MM.1S (cell line): Measurements from ENCODE around the gene AP1M1.

ENCODE experiments used
- DNase-seq: peaks from one replicate; pipeline ENCODE4 v3.0.0-alpha.2; 2015
- H2AFZ ChIP-seq: fragments of 300-600 bp; sonication (generic); 2 replicates; pipeline ENCODE4 v1.6.0; 2016; ENCODE audit warnings: antibody characterized with exemption, low read length
- H3F3A ChIP-seq: fragments of 300-600 bp; sonication (generic); 2 replicates; pipeline ENCODE4 v1.6.1; 2016; ENCODE audit warnings: mild to moderate bottlenecking, antibody characterized with exemption, low read length, moderate library complexity, mixed read lengths; ENCODE audit not compliant: insufficient read depth
- H3K27ac ChIP-seq: fragments of 300-600 bp; sonication (generic); 2 replicates; pipeline ENCODE4 v1.5.1; 2016; ENCODE audit warnings: mild to moderate bottlenecking, low read length
- H3K27me3 ChIP-seq: fragments of 300-600 bp; sonication (generic); replicated peaks from 2 replicates; pipeline ENCODE4 v1.6.0; 2016; ENCODE audit warnings: low read length; ENCODE audit not compliant: insufficient read depth
- H3K36me3 ChIP-seq: fragments of 300-600 bp; sonication (generic); replicated peaks from 2 replicates; pipeline ENCODE4 v1.6.1; 2016; ENCODE audit warnings: mild to moderate bottlenecking, low read length, mixed read lengths; ENCODE audit not compliant: insufficient read depth
- H3K4me1 ChIP-seq: fragments of 300-600 bp; sonication (generic); 2 replicates; pipeline ENCODE4 v1.6.1; 2016; ENCODE audit warnings: low read length, mixed read lengths
- H3K4me2 ChIP-seq: fragments of 300-600 bp; sonication (generic); 2 replicates; pipeline ENCODE4 v1.6.0; 2016; ENCODE audit warnings: low read depth, low read length
- H3K4me3 ChIP-seq: fragments of 300-600 bp; sonication (generic); 2 replicates; pipeline ENCODE4 v1.5.1; 2016; ENCODE audit warnings: low read length, mixed read lengths
- H3K79me2 ChIP-seq: fragments of 300-600 bp; sonication (generic); 2 replicates; pipeline ENCODE4 v1.6.1; 2016; ENCODE audit warnings: mixed run types, low read length, mixed read lengths
- H3K9ac ChIP-seq: fragments of 300-600 bp; sonication (generic); 2 replicates; pipeline ENCODE4 v1.6.1; 2016; ENCODE audit warnings: low read length, mixed read lengths
- H3K9me2 ChIP-seq: fragments of 300-600 bp; sonication (generic); replicated peaks from 2 replicates; pipeline ENCODE4 v1.6.1; 2016; ENCODE audit warnings: mild to moderate bottlenecking, low read length, mixed read lengths; ENCODE audit not compliant: insufficient read depth
- H3K9me3 ChIP-seq: fragments of 300-600 bp; sonication (generic); replicated peaks from 2 replicates; pipeline ENCODE4 v1.6.1; 2016; ENCODE audit warnings: mild to moderate bottlenecking, low read length, mixed read lengths; ENCODE audit not compliant: insufficient read depth
- H4K20me1 ChIP-seq: fragments of 300-600 bp; sonication (generic); 2 replicates; pipeline ENCODE4 v1.6.1; 2016; ENCODE audit warnings: mild to moderate bottlenecking, low read length, moderate library complexity, mixed read lengths; ENCODE audit not compliant: insufficient read depth
- EZH2 ChIP-seq: fragments of 300-600 bp; sonication (generic); optimal IDR thresholded peaks from 2 replicates; pipeline ENCODE3; 2017; ENCODE audit warnings: low read depth, mild to moderate bottlenecking, antibody characterized with exemption, low read length, mixed read lengths
- EZH2phosphoT487 ChIP-seq: fragments of 300-600 bp; sonication (generic); IDR thresholded peaks from 2 replicates; pipeline ENCODE4 v1.6.1; 2018; ENCODE audit warnings: antibody characterized with exemption, low read length
- TF ChIP-seq, protein P1 (sequence below): fragments of 300-600 bp; sonication (generic); IDR thresholded peaks from 2 replicates; pipeline ENCODE4 v1.5.1; 2016; ENCODE audit warnings: antibody characterized with exemption, low read length, mixed read lengths

The AP1M1 gene

GRCh38 chr19:16184665-16185122 lies 13.0 kb upstream of the AP1M1 start:
- TF ChIP-seq EZH2phosphoT487 (no peak), EZH2 (no peak)
- TF ChIP-seq, protein P1, sequence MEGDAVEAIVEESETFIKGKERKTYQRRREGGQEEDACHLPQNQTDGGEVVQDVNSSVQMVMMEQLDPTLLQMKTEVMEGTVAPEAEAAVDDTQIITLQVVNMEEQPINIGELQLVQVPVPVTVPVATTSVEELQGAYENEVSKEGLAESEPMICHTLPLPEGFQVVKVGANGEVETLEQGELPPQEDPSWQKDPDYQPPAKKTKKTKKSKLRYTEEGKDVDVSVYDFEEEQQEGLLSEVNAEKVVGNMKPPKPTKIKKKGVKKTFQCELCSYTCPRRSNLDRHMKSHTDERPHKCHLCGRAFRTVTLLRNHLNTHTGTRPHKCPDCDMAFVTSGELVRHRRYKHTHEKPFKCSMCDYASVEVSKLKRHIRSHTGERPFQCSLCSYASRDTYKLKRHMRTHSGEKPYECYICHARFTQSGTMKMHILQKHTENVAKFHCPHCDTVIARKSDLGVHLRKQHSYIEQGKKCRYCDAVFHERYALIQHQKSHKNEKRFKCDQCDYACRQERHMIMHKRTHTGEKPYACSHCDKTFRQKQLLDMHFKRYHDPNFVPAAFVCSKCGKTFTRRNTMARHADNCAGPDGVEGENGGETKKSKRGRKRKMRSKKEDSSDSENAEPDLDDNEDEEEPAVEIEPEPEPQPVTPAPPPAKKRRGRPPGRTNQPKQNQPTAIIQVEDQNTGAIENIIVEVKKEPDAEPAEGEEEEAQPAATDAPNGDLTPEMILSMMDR, result no peak

GRCh38 chr19:16185123-16185767 lies 12.5 kb upstream of the AP1M1 start, which contains the start of gene FAM32A:
Gene FAM32A (plus strand): TSS chr19:16185410. CDS start chr19:16185443, 33 bp downstream.
- peak within 1 kb of the TSS; percentile 18; the same call in 1 of the 2 replicates for H3K27ac ChIP-seq
- peak; percentile 99 for DNase-seq
- TF ChIP-seq, protein P1, result no peak
- no peak for TF ChIP-seq EZH2phosphoT487
- no peak for TF ChIP-seq EZH2

More at GRCh38 chr19:16184665-16185122, 13.0 kb upstream of the AP1M1 start:
- Histone ChIP-seq H3K4me3 (peak overlapping the region; percentile 93), H3K9me3 (no peaks in the 10 kb centered on the region), H3K27ac (no peak overlapping the region), H3K4me2 (peak overlapping the region; percentile 67), H3K9ac (peak overlapping the region; percentile 38; the same call in 1 of the 2 replicates), H2AFZ (peak overlapping the region; percentile 92), H3K9me2 (no peaks in the 10 kb centered on the region), H3K79me2 (peaks cover 29% of the 10 kb centered on the region), H3K36me3 (no peaks in the 10 kb centered on the region; the same call in 1 of the 2 replicates), H3K4me1 (no peaks in the 10 kb centered on the region), H4K20me1 (no peaks in the 10 kb centered on the region), H3K27me3 (no peaks in the 10 kb centered on the region), H3F3A (peaks cover 12% of the 10 kb centered on the region)
- DNase-seq, result no peak

GRCh38 chr19:16185768-16186123 lies 12.0 kb upstream of the AP1M1 start:
- peak overlapping the region; percentile 93 for H3K4me3 ChIP-seq
- H2AFZ ChIP-seq, result peak overlapping the region; percentile 70
- H3K4me2 ChIP-seq, result peak overlapping the region; percentile 97
- peak overlapping the region; percentile 86 for H3K9ac ChIP-seq
- peaks cover 5% of the 10 kb centered on the region; the same call in 1 of the 2 replicates for H3K36me3 ChIP-seq
- no peaks in the 10 kb centered on the region for H3K27me3 ChIP-seq
- no peak for TF ChIP-seq EZH2phosphoT487
- TF ChIP-seq, protein P1, result peak; percentile 51
- H3K9me2 ChIP-seq, result no peaks in the 10 kb centered on the region
- H3K79me2 ChIP-seq, result peaks cover 29% of the 10 kb centered on the region
- no peaks in the 10 kb centered on the region for H3K4me1 ChIP-seq
- H3K27ac ChIP-seq, result peak overlapping the region; percentile 18; the same call in 1 of the 2 replicates
- DNase-seq, result peak; percentile 39
- no peaks in the 10 kb centered on the region for H3K9me3 ChIP-seq
- H3F3A ChIP-seq, result peaks cover 12% of the 10 kb centered on the region; the same call in 1 of the 2 replicates
- no peaks in the 10 kb centered on the region for H4K20me1 ChIP-seq

More at GRCh38 chr19:16185123-16185767, 12.5 kb upstream of the AP1M1 start, which contains the start of gene FAM32A:
- Histone ChIP-seq H3K9me2 (no peaks in the 10 kb centered on the region), H3K79me2 (peaks cover 29% of the 10 kb centered on the region), H3K27me3 (no peaks in the 10 kb centered on the region), H3K9ac (peak within 1 kb of the TSS; percentile 86), H3K4me1 (no peaks in the 10 kb centered on the region), H2AFZ (peak within 1 kb of the TSS; percentile 92), H3K4me2 (peak within 1 kb of the TSS; percentile 97), H3K4me3 (peak within 1 kb of the TSS; percentile 93), H3K9me3 (no peaks in the 10 kb centered on the region), H3K36me3 (peaks cover 1% of the 10 kb centered on the region; the same call in 1 of the 2 replicates), H3F3A (peaks cover 12% of the 10 kb centered on the region), H4K20me1 (no peaks in the 10 kb centered on the region)
